Neural progenitor cell (in vitro differentiated cells): ENCODE measurements around the gene ADAT1. TPM values are rescaled to one million over a fixed set of nuclear protein-coding genes. Genes with fewer than 3 reads are reported as not detected.
A peak's percentile ranks its signal among the peaks of the same experiment; 100 is the strongest.

ENCODE experiments used
- DNase-seq: peaks from one replicate; pipeline ENCODE4 v3.0.0-alpha.2; 2016; ENCODE audit warnings: low spot score
- H2AFZ ChIP-seq: fragments of 200-600 bp; sonication (generic); replicated peaks from 2 replicates; pipeline ENCODE4 v1.6.1; 2016; ENCODE audit warnings: antibody characterized with exemption
- H3F3A ChIP-seq: fragments of 200-600 bp; sonication (generic); 2 replicates; pipeline ENCODE4 v1.6.1; 2016; ENCODE audit warnings: antibody characterized with exemption, low read depth
- H3K27ac ChIP-seq: fragments of 200-600 bp; sonication (generic); 2 replicates; pipeline ENCODE4 v1.5.1; 2016; ENCODE audit warnings: mild to moderate bottlenecking
- H3K27me3 ChIP-seq: fragments of 200-600 bp; sonication (generic); 2 replicates; pipeline ENCODE4 v1.6.1; 2016; ENCODE audit warnings: mild to moderate bottlenecking, moderate library complexity
- H3K36me3 ChIP-seq: fragments of 200-600 bp; sonication (generic); 2 replicates; pipeline ENCODE4 v1.5.1; 2016
- H3K4me1 ChIP-seq: fragments of 200-600 bp; sonication (generic); 2 replicates; pipeline ENCODE4 v1.6.1; 2016; ENCODE audit warnings: mixed run types
- H3K4me2 ChIP-seq: fragments of 200-600 bp; sonication (generic); 2 replicates; pipeline ENCODE4 v1.6.1; 2016
- H3K4me3 ChIP-seq: fragments of 200-600 bp; sonication (generic); 2 replicates; pipeline ENCODE4 v1.5.1; 2016
- H3K79me2 ChIP-seq: fragments of 200-600 bp; sonication (generic); 2 replicates; pipeline ENCODE4 v1.6.1; 2016; ENCODE audit warnings: low read depth
- H3K9ac ChIP-seq: fragments of 200-600 bp; sonication (generic); 2 replicates; pipeline ENCODE4 v1.6.1; 2016
- H3K9me3 ChIP-seq: fragments of 200-600 bp; sonication (generic); 2 replicates; pipeline ENCODE4 v1.5.1; 2016; ENCODE audit warnings: low read depth
- H4K20me1 ChIP-seq: fragments of 200-600 bp; sonication (generic); 2 replicates; pipeline ENCODE4 v1.6.1; 2016; ENCODE audit warnings: low read depth
- H3K27ac Mint-ChIP-seq: 3 replicates; pipeline ENCODE4 v1.8.0; 2021; ENCODE audit warnings: mixed read lengths
- H3K27me3 Mint-ChIP-seq: 2 replicates; pipeline ENCODE4 v1.8.0; 2022; ENCODE audit warnings: low read depth, mild to moderate bottlenecking, inconsistent platforms, moderate library complexity, mixed read lengths; ENCODE audit not compliant: insufficient read depth
- H3K36me3 Mint-ChIP-seq: 3 replicates; pipeline ENCODE4 v1.8.0; 2021; ENCODE audit warnings: mixed read lengths
- H3K4me1 Mint-ChIP-seq: 3 replicates; pipeline ENCODE4 v1.8.0; 2021; ENCODE audit warnings: mixed read lengths
- H3K4me3 Mint-ChIP-seq: 3 replicates; pipeline ENCODE4 v1.8.0; 2021; ENCODE audit warnings: mild to moderate bottlenecking, moderate library complexity, mixed read lengths
- H3K9me3 Mint-ChIP-seq: 3 replicates; pipeline ENCODE4 v1.8.0; 2020; ENCODE audit warnings: mixed read lengths
- EZH2 ChIP-seq: fragments of 200-600 bp; sonication (generic); IDR thresholded peaks from 2 replicates; pipeline ENCODE4 v1.6.1; 2017; ENCODE audit warnings: antibody characterized with exemption, mild to moderate bottlenecking, moderate library complexity
- total RNA-seq: library from RNA; depleted of rRNA; stranded (reverse); fragments of >200 nt; gene quantifications from 2 replicates; pipeline ENCODE4 v1.2.3, GENCODE V29; 2015; ENCODE audit warnings: low replicate concordance
- TF ChIP-seq, protein P1 (sequence below): fragments of 200-600 bp; sonication (generic); IDR thresholded peaks from 2 replicates; pipeline ENCODE4 v1.5.1; 2017; ENCODE audit warnings: antibody characterized with exemption, mild to moderate bottlenecking

The ADAT1 gene
- total RNA-seq, 1 donor from 2014 or later = 76.6 TPM

- Histone ChIP-seq H3K9ac (no peak overlapping the region), H3K27ac (no peak overlapping the region), H3K4me2 (no peak overlapping the region), H3F3A (peaks cover under 1% of the 10 kb centered on the region), H3K36me3 (no peaks in the 10 kb centered on the region), H3K9me3 (no peaks in the 10 kb centered on the region), H3K4me3 (no peak overlapping the region), H4K20me1 (no peaks in the 10 kb centered on the region), H3K4me1 (peaks cover 6% of the 10 kb centered on the region), H2AFZ (no peak overlapping the region), H3K27me3 (no peaks in the 10 kb centered on the region), H3K79me2 (peaks cover 9% of the 10 kb centered on the region)
- no peak overlapping the region for H3K27ac Mint-ChIP-seq
- peaks cover 2% of the 10 kb centered on the region for H3K36me3 Mint-ChIP-seq
- H3K4me3 Mint-ChIP-seq = no peak overlapping the region
- no peaks in the 10 kb centered on the region for H3K9me3 Mint-ChIP-seq
- TF ChIP-seq EZH2 = no peak
- TF ChIP-seq, protein P1, sequence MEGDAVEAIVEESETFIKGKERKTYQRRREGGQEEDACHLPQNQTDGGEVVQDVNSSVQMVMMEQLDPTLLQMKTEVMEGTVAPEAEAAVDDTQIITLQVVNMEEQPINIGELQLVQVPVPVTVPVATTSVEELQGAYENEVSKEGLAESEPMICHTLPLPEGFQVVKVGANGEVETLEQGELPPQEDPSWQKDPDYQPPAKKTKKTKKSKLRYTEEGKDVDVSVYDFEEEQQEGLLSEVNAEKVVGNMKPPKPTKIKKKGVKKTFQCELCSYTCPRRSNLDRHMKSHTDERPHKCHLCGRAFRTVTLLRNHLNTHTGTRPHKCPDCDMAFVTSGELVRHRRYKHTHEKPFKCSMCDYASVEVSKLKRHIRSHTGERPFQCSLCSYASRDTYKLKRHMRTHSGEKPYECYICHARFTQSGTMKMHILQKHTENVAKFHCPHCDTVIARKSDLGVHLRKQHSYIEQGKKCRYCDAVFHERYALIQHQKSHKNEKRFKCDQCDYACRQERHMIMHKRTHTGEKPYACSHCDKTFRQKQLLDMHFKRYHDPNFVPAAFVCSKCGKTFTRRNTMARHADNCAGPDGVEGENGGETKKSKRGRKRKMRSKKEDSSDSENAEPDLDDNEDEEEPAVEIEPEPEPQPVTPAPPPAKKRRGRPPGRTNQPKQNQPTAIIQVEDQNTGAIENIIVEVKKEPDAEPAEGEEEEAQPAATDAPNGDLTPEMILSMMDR = peak; percentile 60
- peak; percentile 69 for DNase-seq
- H3K27me3 Mint-ChIP-seq = peaks cover 3% of the 10 kb centered on the region
- H3K4me1 Mint-ChIP-seq = peaks cover 9% of the 10 kb centered on the region
Observed at GRCh38 chr16:75550211-75550662, 72.8 kb downstream of the ADAT1 start.

Other genes with a start within 250 kb of the ADAT1 start
- gene CFDP1, start 189.8 kb downstream of the ADAT1 start, total RNA-seq = 134 and 159 TPM in 2 replicates
- gene TMEM170A, start 158.6 kb downstream of the ADAT1 start, total RNA-seq = 64.1 and 77.0 TPM in 2 replicates
- gene CHST6, start 127.8 kb downstream of the ADAT1 start, total RNA-seq = 6.2 and 12.5 TPM in 2 replicates
- 0.37 TPM in 1 of 2 replicates, not detected in the other for gene CHST5, start 87.2 kb downstream of the ADAT1 start, total RNA-seq
- 10.9 and 14.4 TPM in 2 replicates for gene TMEM231, start 67.0 kb downstream of the ADAT1 start, total RNA-seq
- 67.8 and 88.2 TPM in 2 replicates for gene GABARAPL2, start 56.9 kb downstream of the ADAT1 start, total RNA-seq
- gene KARS1, start 24.4 kb upstream of the ADAT1 start, total RNA-seq = 185 and 228 TPM in 2 replicates
- 26.4 and 34.9 TPM in 2 replicates for gene TERF2IP, start 24.5 kb upstream of the ADAT1 start, total RNA-seq
- gene CPHXL2, start 53.7 kb upstream of the ADAT1 start, total RNA-seq = not detected in 2 replicates
- not detected in 2 replicates for gene DUXB, start 78.2 kb upstream of the ADAT1 start, total RNA-seq
- not detected in 2 replicates for gene CPHXL, start 103.2 kb upstream of the ADAT1 start, total RNA-seq